GDM1 (cell line): ENCODE data around the gene GRIA4.
"Not testable (repeated sequence)": the region's sequence is repeated elsewhere in the genome, so short reads cannot be mapped to it uniquely, and the experiment has no call there.

ENCODE experiments used
- DNase-seq: peaks from one replicate; lab custom pipeline; 2025; lab: John Stamatoyannopoulos, UW

GRIA4 gene

GRCh38 chr11:106003094-106003493 is 393.2 kb downstream of the GRIA4 start:
- not testable (repeated sequence) for DNase-seq

GRCh38 chr11:106011481-106011880 is 401.6 kb downstream of the GRIA4 start:
- no peak for DNase-seq

GRCh38 chr11:106012744-106013143 is 402.9 kb downstream of the GRIA4 start:
- no peak for DNase-seq

- DNase-seq, result no peak
These were observed 404.2 kb downstream of the GRIA4 start for GRCh38 chr11:106014035-106014434.

GRCh38 chr11:106014620-106015019 is 404.7 kb downstream of the GRIA4 start:
- DNase-seq, result no peak

- DNase-seq, result no peak
These were observed 405.2 kb downstream of the GRIA4 start for GRCh38 chr11:106015066-106015465.

- no peak for DNase-seq
These were observed 407.2 kb downstream of the GRIA4 start for GRCh38 chr11:106017093-106017492.

- DNase-seq, result no peak
These were observed 411.5 kb downstream of the GRIA4 start for GRCh38 chr11:106021181-106021966.

- peak; percentile 98 for DNase-seq
These were observed 412.3 kb downstream of the GRIA4 start, which contains the start of gene MSANTD4 for GRCh38 chr11:106021967-106022794. Gene MSANTD4 (minus strand): TSS chr11:106022240. CDS start chr11:106010917, 11,323 bp downstream.

- DNase-seq, result no peak
These were observed 413.0 kb downstream of the GRIA4 start for GRCh38 chr11:106022795-106023275.

- DNase-seq, result no peak
These were observed 420.7 kb downstream of the GRIA4 start for GRCh38 chr11:106030609-106031008.

- no peak for DNase-seq
These were observed 421.4 kb downstream of the GRIA4 start for GRCh38 chr11:106031202-106031810.
